GM19397 (cell line): ENCODE data around the gene CHD6.
A peak's percentile ranks its signal among the peaks of the same experiment; 100 is the strongest.

Source experiments
- ATAC-seq: cut with Tn5 transposase; IDR thresholded peaks from one replicate; pipeline ENCODE4 v1.9.1; 2021; ENCODE audit warnings: mild to moderate bottlenecking, moderate library complexity; ENCODE audit not compliant: unreplicated experiment

The CHD6 gene

DNA sequence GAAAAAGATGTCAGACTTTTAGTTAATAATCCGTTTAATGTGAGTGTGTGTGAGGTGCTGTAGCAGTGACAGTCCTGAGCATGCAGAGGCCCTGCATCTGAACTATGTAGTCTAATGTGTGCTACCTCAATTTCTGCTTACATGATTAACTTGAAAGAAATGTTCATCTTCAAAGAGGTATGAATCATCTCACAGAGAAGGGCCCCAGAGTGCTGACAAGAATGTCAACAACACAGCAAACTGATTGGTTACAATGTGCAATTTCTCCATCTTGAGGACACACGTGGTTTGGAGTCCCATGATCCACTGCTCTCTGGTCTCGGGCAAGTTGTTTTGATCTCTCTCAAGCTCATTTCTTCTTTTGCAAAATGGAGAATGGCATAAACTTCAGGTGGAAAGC lies 189.9 kb downstream of the CHD6 start:
- ATAC-seq, result no peak

DNA sequence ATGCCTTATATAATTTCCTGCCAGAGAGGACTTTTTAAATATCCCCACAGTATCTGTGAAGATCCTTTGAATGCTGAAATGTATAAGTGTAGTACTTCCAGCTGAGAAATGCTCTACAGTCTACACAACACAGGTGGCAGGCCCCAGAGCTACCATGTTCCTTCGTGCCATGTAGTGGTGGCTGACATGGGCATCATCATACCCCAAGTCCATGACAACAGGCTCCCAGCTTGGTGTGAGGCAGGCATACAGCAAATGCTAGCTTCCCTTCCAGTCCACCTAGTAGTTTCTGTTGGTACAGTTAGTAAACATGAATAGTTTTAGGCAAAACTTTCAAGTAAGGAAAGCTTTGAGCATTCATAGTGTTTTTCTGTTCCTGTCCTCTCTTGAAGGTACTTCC lies 190.3 kb downstream of the CHD6 start:
- no peak for ATAC-seq

DNA sequence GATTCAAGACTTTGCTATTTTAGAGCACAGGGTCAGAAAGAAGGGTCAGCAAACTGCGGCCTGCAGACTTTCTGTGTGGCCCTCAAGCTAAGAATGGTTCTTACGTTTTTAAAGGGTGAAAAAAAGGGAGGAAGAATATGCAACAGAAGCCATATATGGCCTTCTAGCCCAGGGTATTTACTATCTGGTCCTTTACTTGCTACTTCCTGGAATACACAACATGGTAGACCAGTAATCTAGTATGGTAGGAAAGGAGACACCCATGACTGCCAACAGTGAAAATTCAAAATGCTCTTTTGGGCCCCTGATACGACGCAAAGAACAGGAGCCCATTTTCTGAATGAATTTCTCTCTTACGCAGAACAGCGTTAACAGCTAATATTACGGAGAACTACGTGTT lies 191.2 kb downstream of the CHD6 start:
- ATAC-seq, result no peak

DNA sequence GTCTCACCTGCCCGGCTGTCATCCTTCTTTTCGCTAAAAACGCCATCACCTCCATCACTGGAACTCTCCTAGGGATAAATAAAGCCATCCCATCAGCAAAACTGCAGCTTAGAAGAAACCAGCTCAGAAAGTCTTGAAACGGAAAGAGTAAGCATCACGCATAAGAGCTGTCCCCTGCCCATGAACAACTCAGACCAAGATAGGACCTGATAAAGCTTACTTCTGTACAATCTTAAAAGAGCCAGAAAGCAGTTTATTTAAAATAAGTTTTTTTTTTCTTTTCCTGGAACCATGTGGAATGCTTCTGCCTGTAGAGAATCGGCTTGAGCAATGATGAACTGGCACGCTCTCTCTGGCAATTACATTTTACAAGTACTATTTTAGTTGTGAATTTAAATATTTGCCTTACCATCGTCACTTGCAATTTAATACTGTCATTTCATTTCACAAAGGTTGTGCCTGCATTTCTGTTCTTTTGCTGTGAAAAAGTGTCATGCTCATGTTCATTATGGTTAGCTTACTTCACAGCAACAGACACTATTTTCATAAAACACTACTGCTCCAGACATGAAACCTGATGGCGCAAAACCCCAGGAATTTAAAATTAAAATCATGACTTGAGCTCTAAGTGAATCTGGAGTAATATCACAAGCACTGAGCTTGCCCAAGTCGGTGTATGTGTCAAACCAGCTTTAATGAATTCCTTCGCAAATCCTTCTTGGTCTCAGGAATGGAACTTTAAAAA lies 191.9 kb downstream of the CHD6 start:
- no peak for ATAC-seq

DNA sequence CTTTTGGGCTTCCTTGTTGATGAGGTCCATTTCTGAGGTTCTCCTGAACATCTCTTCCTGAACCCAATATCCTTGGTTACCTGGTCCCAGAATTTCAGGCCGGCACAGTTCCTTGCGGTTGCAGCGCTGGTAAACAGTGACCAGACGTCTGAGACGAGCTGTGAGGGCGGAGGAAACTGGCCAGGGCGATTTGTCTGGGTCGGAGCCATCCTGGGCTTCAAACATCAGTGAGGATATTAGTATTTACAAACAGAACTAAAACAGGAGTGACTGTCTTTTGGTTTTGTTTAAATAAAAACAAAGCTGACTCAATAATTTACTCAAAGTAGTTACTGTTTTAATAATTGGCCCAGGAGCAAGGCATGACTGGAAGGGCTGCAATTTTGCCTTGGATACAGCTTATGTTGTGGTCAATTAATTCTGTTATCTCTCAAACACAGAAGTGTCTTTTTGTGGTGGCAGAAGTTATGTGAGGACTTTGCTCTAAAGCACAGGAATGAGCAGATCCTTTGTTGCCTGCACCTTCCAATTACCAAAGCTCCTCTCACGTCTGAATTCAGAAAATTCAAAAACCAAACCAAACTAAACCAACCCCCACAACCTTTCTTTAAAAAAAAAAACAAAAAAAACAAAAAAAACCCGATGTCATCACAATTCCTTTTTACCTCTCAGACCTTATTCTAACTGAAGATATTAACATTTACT lies 192.8 kb downstream of the CHD6 start:
- no peak for ATAC-seq

DNA sequence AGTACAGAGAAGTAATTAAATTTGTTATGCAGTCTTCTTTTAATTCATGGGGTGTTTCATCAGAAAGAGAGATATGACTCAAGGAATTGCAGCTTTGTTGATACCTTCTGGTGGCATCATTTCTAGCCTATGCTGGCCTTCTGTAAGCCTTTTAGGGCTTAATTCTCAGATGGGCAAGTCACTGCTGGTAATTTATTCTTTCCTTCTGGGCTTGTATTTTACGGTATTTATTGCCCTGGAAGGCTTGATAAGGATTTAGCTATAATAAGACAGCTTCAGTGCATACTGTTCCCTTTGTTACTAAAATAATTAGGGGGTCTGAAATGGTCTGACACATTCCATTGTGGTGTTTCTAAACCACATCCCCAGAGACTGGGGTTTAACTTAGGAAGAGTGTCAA lies 193.6 kb downstream of the CHD6 start:
- ATAC-seq, result no peak

DNA sequence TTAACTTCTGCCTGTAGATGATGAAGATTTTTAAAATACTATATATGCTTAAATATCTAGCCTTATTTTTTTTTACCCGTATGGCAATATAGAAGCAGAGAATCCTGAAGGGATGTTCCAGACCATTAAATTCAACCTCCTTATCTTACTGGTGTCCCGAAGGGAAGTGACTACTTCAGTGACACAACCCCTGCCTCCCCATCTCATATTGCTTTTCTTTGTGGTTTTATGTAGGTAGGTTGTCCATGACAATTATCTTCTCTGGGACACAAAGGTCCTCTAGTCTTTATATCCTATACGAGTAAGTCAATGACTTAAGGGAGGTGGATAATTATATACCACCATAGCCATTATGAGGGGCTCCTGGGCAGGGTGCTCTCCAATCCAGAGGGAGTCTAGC lies 194.2 kb downstream of the CHD6 start:
- no peak for ATAC-seq

DNA sequence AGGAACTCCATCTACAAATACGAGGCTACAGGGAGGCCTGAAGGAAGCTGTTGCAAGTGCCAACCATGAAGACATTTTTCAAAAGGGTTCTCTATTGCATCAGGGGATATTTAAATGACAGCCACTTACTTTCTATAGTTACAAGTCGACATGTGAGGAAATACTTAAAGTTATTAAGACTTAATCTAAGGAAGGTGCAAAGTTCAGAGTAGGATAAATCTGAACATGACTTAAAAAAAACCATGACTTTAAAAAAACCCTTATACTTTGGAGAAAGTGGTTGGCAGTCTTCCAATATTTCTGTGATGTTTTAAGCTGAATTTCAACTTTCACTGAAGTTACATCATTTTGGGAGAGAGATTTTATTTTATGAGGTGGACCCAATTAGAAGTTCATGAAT lies 195.2 kb downstream of the CHD6 start:
- ATAC-seq, result no peak

DNA sequence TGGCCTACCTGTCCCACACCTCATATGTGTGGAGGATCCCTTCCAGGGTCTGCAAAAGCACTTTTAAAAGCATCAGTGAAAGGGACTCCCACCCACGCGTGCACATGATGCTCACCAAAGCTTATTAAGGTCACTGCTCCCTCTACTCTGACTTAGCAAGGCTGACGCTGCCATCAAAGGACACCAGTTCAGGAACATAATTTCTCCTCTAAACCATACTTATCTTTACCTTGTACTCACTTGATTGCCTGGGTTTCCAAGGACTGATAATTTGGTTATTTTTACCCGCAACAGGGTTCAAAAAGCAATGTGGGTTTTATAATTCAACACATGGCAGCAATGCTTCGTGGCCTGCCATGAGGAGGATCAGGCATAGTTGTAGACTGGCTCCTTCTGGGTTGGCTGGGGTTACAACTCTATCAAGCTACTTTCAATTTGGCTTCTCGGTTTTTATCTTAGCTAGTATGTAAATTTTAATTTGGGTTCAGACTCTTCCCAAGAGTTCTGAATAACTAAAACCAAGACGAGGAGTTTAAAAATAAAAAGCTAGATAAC lies 199.4 kb downstream of the CHD6 start:
- no peak for ATAC-seq

DNA sequence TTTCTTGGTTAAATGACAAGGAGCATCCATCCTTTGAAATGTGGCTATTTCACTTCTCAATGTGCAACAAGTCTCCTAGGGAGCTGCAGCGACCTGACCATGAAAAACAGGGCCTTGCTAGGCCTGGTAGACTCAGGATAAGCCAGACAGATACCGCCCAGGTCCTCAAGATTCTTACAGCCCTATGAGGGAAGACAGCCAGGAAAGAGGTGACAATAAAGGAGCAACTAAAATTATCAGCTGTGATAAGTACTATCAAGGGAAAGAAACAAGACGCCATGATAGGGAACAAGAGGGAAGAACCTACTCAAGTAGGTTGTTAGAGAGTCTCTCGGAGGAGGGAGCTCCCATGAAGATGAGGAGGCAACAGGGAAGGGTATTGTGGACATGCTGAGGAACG lies 200.1 kb downstream of the CHD6 start:
- no peak for ATAC-seq

DNA sequence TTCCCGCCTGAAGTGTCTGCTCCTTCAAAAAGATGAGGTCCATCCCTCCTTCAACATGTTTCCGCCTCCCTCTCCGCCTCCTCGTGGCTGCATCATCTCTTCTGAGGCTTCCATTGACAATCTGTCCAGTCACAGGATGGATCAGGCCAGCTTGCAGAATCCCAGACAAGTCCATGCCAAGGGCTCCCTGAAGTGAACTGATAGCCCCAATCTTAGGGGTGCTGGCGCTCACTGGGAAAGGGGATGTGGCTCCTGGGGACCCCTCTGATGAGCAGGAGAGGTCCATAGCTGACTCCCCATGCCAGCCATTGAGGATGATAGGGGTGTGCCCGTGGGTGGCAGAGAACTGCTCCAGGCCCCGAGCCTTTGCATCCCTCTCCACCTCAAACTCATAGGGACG lies 203.0 kb downstream of the CHD6 start:
- ATAC-seq, result no peak

DNA sequence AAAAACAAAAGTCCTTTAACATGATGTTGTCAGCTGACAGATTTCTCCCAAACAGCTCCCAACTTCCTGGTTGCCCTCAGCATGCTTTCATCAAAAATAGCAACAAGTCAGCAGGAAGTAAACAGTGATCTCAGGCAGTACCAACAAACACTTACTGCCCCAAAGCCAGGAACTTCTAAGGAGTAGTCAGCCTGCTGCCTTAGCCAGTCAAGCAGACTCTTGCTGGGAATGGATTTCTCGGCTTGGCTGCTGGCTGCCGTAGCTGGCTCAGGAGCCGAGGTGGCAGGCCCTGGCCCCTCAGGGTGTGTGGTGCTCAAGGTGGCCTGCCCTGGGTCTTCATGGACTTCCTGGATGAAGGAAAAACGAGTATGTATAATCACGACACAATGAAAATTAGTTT lies 205.0 kb downstream of the CHD6 start:
- ATAC-seq, result no peak

DNA sequence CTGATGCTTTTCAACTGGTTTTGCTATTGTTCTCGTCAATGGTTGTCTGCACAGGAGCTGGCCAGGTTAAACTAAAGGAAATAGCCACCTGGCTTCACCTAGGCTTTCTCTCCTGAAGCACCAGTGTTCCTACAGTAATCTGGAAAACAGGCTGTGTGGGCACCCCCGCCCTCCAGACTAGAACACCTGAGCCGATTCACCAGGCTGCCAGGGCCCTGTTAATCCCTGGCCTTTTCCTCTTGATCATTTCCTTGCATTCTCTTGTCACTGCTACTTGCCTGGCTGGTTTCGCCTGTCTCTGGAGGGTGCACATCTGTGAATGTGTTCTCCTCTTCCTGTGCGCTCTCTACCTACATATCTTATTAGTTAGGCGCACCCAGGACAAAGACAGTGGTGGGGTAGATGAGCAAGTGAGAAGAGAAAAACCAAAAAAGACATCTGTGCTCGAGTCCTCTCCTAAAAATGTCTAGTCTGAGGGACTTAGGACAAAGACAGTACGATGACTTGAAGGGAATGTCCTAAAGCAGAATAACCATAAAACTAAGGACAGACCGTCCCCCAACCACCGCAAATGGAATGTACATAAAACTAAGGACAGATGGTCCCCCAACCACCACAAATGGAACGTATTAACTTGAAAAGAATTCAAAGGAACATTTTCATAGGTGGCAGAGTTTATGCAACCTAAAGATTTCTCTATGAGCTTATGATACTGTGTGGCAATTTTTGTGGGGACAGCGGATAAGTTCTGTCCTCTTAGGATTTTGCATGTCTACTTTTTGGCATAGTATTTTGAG lies 205.7 kb downstream of the CHD6 start:
- no peak for ATAC-seq

DNA sequence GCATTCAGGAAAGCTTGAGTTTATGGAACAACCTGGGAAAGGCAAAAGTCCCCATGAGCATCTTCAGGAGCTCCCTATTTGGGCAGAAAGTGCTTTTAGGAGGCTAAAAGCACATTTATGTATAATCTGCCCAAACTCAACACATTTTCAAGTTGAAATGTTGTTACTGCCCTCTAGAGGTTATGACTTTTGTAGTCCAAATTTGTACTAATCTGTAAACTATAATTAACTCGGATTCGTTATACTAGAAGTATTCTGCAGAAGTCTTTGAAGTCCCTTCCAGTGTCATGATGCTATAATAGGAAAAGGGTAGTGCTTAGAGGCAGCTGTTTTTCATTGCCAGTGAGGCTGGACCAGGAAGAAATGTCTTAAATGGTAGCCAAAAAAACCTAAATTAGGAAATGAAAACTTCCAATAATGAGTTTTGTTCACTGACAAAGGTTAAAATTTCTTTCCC lies 206.8 kb downstream of the CHD6 start:
- no peak for ATAC-seq

DNA sequence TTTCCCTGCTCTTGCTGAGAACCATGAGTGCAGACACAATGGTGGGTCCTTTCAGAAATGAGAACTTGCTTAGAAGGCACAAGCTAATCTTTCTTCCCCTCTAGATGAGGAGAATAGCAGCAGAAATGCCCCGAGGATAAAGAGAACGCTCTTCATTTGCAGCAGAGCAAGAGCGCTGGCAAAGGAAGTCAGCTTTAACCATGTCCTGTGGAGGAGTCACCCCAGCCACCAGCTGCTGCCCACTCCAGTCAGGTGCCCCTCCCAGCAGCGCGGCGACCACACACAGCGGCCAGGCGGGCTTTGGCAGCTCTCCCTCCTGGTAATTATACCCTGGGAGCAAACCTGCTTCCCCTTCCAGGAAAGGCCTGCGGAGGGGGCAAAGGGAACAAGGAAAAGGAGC lies 209.2 kb downstream of the CHD6 start:
- peak; percentile 9 for ATAC-seq

DNA sequence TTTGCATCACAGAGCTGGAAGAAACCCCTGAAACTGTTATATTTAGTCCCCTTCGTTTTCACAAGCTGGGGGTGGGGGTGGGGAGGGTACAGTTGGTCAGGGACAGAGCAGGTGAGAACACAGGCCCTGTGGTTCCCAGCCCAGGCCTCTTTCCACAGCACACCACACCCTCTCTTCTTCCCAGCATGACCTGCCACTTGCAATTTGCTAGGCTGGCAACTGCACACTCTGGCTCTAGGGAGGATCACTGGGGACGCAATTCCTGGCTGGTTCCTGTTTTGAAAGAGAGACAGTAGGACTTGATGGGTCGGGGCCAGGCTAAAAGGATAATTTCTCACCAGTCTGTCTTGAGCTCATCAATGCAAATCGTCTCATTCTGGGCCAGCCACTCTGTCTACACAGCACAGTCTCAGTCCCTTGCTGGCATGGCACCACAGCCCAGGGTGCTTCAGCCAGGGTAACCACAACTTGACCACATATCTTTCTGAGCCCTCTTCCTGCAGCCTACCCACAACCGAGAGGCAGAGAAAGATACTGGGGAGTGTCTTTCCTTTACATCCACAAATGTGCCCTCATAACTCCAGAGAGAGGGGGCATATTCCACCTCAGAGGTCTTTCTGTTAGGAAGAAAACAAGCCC lies 209.9 kb downstream of the CHD6 start:
- ATAC-seq, result peak; percentile 71

DNA sequence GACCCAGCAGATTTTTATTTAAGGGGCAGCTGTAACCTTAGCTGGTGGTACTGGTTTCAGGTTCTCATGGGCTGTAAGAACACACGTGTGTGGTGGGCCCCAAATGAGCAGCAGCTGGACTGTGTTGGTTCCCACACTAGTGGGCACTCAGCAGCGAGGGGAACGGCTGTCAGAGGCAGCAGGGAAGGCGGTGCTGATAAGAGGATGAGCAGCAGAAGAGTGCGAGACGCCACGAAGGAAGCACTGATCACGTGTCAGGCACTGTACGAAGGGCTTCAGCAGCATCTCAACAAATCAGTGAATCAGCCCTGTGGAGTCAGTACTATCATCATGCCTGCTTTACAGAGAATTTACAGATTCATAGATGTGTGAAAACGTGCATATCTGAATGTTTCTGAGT lies 210.6 kb downstream of the CHD6 start:
- no peak for ATAC-seq

DNA sequence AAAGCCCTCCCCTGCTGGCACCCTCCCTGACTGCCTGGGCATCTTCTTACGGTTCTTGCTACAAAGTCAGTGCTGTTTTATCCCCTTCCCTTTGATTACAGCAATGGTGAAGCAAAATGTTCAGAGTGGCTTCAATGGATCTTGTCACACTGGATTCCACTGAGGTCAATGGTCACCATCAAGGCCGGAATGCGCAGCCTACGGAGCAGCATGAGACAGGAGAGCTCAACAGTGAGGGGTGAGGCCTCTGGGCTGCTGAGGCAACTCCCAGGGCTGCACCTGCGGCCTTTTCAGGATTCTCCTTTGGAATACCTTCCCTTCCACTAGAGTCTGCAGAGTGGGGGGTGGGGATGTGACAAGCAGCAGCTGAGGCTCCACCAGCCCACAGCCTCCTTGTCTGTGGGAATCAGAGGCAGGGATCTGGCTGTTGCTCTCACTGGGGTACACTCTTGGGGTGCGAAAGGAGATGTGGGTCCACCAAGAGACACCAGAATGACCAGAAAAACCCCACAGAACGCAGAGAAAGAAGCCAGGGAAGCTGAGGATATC lies 211.2 kb downstream of the CHD6 start:
- ATAC-seq, result no peak

DNA sequence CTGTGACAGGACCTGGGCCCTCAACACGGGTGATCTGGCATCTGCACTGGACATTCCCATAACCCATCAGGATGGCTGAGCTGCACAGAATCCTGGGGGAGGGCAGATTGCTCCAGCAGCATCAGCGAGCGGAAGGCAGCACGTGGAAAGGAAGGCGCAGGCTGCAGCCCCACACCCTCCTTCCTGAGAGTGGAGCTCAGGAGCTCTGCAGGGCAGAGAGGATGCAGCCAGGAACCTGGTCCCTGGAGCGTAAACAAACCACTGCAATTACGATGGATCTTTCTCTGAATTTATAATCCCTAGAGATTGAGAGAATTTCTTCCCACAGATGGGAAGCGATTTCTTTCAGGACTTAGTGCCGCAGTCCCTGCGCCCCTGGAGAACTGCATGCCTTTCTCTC lies 211.8 kb downstream of the CHD6 start:
- no peak for ATAC-seq

DNA sequence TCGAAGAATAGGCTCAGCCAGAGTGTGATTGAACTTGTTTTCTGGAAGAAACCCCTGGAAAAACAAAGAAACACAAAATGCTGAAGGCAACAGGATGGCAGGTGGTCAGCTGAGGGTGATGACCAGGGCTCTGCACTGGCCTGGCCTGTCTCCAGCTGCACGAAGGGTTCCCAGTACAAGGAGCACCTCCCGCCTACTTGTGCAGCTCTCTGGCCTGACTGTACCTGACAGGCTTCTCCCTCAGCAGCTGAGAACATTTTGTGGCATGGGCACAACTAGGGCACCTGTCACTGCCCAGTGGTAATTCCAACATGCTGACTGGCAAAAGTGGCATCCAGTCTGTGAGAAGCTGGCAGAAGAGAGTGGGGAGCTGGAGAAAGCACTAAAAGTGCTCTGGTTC lies 212.7 kb downstream of the CHD6 start:
- no peak for ATAC-seq

DNA sequence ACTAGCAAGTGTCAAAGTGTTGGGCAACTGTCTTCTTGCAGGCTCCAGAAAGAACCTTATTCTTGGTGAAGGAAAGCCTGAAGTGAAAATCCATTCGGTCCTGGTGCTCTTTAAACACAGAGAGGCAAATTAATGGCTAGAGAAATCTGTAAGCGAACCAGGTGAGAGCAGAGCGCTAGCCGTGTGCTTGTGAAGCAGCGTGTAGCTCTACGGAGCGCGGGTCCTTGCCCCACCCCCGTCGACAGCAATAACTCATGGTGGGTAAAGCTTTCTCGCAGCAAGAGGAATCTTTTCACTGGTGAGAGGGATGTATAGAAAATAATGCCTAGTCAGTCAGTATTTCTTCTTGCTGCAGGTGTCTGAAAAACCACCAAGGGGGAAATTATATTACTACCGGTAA lies 214.6 kb downstream of the CHD6 start:
- no peak for ATAC-seq
